GM19397 (cell line): ENCODE data around the gene SMCO1.
"Not testable (repeated sequence)": the region's sequence is repeated elsewhere in the genome, so short reads cannot be mapped to it uniquely, and the experiment has no call there.

Source experiments
- ATAC-seq: cut with Tn5 transposase; IDR thresholded peaks from one replicate; pipeline ENCODE4 v1.9.1; 2021; ENCODE audit warnings: mild to moderate bottlenecking, moderate library complexity; ENCODE audit not compliant: unreplicated experiment

SMCO1 gene

GRCh38 chr3:196523841-196524240 is 8.7 kb upstream of the SMCO1 start:
- ATAC-seq: no peak

DNA sequence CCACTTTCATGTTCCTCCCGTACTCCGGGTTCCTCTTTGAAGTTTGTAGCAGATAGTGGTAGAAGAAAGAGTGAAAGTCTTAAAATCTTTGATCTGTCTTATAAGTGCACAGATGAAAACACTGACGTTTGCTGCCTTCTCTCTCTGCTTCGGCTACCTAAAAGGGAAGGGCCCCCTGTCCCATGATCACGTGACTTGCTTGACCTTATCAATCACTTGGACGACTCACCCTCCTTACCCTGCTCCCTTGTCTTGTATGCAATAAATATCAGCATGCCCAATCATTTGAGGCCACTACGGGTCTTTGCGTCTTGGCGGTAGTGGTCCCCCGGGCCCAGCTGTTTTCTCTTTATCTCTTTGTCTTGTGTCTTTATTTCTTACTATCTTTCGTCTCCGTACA is 6.1 kb upstream of the SMCO1 start:
- ATAC-seq: not testable (repeated sequence)

GRCh38 chr3:196519718-196520082 is 4.6 kb upstream of the SMCO1 start:
- ATAC-seq: no peak

GRCh38 chr3:196518966-196519717 is 4.0 kb upstream of the SMCO1 start:
- no peak for ATAC-seq

DNA sequence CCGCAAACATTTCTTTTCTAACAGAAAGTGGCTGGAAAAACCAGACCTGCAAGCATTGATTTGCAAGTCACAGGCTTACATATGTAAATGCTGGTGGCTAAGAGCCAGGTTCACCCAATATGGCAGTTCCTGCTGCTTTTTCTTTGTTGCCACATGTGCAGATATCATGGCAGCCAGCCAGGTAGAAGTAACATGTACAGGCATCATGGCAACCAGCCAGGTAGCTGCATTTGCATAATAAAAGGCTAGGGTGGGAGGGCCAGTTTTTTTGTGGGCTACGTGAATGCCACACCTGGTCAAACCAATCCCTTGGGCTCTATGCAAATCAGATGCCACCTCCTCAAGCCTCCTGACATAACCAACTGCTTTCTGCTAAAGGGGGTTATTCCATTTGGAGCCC is 2.8 kb upstream of the SMCO1 start:
- ATAC-seq: no peak

- no peak for ATAC-seq
These were observed 2.1 kb upstream of the SMCO1 start for GRCh38 chr3:196517162-196517800.

- no peak for ATAC-seq
These were observed 813 bp downstream of the SMCO1 start for GRCh38 chr3:196514350-196514716.

DNA sequence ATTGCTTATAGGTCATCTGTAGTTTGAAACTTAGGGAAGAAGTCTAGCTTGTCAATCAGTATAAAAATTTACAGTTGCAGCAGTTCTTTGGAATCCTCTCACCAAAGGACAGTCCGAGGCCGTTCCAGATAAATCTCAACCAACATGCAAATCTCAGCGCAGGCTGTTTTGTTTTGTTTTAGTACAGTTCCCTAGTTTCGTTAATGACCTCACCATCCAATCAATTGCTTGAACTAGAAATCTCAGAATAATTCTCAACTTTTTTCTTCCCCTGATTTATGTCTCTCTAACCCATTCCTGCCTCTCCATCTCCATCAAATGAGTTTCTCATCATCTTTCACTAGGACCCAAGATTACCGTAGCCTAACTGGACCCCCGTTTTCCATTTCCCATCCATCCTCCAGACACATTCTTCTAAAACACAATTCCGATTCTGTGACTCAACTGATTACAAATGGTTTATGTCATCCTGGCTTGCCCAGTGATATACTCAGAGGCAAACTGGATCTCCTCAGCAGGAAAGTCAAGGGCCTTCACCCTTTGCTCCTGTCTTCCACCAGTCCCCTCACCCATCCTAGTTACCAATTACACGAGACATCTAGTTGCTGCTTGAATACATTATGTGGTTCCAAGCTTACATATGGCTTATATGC is 1.3 kb downstream of the SMCO1 start:
- no peak for ATAC-seq

- not testable (repeated sequence) for ATAC-seq
These were observed 3.3 kb downstream of the SMCO1 start for GRCh38 chr3:196511646-196512425.

GRCh38 chr3:196511108-196511507 is 4.0 kb downstream of the SMCO1 start:
- ATAC-seq: not testable (repeated sequence)

- ATAC-seq: no peak
These were observed 8.5 kb downstream of the SMCO1 start for GRCh38 chr3:196506687-196507086.

DNA sequence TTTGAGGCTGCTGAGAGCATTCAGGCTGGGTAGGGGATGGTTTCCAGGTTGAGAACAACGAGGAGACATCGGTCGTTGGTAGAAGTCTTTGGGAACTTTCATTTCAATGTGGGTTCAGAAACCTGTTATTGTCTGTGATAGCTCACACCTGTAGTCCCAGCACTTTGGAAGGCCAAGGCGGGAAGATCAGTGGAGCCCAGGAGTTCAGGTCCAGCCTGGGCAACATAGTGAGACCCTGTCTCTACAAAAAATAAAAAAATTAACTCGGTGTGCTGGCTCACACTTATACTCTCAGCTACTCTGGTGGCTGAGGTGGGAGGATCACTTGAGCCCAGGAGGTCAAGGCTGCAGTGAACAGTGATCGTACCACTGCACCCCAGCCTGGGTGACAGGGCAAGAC is 10.6 kb downstream of the SMCO1 start:
- ATAC-seq: no peak

- ATAC-seq: not testable (repeated sequence)
These were observed 11.1 kb downstream of the SMCO1 start for GRCh38 chr3:196504077-196504398.

- ATAC-seq: peak; percentile 87
These were observed 11.7 kb downstream of the SMCO1 start, which contains the start of gene RNF168 for GRCh38 chr3:196503196-196504076. RNF168 (minus strand) TSS chr3:196503768; CDS start chr3:196503173, 595 bp downstream.

DNA sequence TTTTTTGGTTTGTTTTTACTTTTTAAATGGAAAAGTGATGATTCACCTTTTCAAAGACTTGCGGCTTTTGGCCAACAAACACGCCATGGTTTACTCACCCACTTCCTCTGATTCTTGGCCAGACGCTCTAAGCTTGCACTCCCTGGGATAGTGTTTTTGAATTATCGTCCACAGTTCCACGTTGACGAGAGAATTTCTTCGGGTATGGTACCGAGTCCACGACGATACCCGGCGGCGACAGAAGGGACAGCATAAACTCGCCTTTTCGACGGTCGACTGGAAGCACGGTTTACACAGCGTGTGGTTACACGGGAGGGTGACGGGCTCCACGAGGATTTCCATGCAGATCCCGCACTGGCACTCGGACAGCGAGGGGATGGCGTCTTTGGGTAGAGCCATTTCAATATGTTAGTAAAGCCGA is 12.4 kb downstream of the SMCO1 start:
- peak; percentile 4 for ATAC-seq

DNA sequence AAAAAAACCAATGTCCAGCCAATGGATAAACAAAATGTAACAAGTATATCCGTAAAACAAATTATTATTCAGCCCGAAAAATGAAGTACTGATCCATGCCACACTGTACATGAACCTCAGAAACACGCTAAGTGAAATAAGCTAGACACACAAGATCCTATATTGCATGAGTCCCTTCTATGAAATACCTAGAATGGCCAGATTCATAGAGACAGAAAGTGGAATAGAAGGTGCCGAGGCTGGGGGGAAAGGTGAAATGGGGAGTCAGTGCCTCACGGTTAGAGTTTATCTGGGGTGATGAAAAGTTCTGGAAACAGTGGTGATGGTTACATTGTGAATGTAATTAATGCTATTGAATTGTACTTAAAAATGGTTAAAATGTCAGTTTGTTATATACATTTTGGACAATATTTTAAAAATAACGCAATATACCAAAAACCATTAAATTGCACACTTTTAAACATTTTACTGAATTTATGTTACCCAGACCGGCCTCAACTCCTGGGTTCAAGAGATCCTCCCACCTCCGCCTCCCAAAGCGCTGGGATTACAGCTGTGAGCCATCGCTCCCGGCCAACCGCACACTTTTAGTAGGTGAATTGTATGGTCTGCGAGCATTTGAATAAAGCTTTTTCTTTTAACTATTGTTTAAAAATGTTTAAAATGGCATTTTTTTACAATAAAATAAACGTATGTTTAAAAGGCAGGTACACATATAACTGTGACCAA is 13.7 kb downstream of the SMCO1 start:
- no peak for ATAC-seq

DNA sequence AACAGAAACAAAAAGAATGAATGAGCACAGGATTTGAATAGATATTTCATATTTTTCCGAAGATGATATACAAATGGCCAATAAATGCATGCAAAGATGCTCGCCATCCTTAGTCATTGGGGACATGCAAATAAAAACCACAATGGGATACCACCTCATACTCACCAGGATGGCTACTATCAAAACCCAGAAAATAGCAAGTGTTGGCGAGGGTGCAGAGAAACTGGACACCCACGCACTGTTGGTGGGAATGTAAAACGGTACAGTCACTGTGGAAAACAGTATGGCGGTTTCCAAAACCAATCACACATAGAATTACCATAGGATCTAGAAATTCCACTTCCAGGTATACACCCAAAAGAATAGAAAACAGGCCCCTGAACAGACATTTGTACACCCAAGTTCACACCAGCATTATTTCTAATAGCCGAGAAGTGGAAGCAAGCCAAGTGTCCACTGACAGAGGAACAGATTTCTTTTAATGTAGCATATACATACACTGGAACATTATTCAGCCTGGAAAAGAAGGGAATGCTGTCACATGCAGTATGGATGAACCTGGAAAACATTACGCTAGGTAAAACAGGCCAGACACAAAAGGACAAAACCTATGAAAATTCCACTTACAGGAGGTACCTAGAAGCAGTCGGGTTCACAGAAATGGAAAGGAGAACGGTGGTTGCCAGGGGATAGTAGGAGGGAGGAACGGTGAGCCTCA is 15.2 kb downstream of the SMCO1 start:
- ATAC-seq: no peak

GRCh38 chr3:196499061-196499460 is 16.1 kb downstream of the SMCO1 start:
- ATAC-seq: no peak

DNA sequence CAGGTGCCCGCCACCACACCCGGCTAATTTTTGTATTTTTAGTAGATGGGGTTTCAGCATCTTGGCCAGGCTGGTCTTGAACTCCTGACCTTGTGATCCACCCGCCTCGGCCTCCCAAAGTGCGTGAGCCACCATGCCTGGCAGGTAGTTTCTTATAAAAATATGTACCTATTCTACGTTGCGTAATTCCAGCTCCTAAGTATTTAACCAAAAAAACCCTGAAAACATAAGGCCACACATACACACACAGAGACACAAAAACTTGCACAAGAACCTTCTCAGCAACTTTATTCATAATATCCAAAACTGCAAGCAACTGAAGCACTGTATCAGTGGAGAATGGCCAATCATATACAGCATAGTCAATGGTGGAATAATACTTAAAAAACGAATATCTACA is 16.8 kb downstream of the SMCO1 start:
- no peak for ATAC-seq
